ENCODE measurements around the gene ZNF135. TPM values are rescaled to one million over a fixed set of nuclear protein-coding genes. Genes with fewer than 3 reads are reported as not detected.

The ZNF135 gene
- total RNA-seq, 1 donor from 2014 or later, result 0.12 TPM

DNA sequence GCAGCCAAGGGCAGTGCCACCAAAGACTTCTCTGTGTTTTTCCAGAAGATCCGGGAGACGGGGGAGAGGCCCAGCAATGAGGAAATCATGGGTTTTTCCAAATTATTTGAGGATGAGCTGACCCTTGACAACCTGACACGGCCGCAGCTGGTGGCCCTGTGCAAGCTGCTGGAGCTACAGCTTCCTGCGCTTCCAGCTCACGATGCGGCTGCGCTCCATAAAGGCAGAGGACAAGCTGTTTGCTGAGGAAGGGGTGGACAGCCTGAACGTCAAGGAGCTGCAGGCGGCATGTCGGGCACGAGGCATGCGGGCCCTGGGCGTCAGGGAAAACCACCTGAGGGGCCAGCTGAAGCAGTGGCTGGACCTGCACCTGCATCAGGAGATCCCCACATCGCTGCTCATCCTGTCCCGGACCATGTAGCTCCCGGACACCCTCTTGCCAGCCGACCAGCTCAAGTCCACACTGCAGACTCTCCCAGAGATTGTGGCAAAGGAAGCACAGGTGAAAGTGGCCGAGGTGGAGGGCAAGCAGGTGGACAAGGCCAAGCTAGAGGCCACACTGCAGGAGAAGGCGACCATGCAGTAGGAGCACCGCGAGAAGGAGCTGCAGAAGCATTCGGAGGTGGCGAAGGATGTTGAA is 13.6 kb upstream of the ZNF135 start:
- intact Hi-C loops (cut with micrococcal nuclease), result no loop called here

DNA sequence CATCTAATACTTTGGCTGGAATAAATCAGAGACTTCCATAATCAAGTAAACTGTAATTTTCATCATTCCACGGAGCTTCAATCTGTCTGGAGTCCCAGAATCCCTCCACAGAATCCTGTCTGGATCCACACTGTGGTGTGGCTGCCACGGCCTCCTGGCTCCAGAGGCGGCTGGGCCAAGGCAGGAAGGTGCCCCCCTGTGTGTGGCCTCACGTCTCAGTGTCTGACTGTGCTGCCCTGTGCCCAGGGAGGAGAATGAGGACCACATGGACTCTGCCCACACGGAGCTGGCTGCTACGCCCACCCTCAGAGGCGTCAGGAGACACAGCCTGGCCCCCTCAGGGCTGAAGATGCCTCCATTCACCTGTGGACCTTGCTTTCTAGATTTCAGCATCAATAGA is 12.2 kb upstream of the ZNF135 start:
- intact Hi-C loops (cut with micrococcal nuclease), result no loop called here

GRCh38 chr19:58047672-58048071 is 11.4 kb upstream of the ZNF135 start:
- intact Hi-C loops (cut with micrococcal nuclease), result no loop called here

DNA sequence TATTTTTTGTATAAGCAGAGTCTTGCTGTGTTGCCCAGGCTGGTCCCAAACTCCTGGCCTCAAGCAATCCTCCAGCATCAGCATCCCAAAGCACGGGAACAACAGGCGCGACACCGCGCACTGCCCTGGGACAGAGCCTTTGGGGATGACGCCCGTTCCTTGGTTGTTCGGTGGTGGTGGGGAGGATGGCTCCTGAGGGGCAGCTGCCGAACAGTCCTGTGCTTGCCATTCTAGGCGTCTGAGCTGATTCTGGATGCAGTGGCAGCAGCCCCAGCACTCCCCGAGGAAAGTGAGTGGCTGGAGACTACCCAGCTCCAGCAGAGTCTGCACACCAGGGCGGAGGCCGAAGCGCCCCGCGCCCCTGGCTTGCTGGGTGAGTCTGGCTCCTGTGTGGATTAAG is 6.8 kb upstream of the ZNF135 start:
- intact Hi-C loops (cut with micrococcal nuclease), result no loop called here

DNA sequence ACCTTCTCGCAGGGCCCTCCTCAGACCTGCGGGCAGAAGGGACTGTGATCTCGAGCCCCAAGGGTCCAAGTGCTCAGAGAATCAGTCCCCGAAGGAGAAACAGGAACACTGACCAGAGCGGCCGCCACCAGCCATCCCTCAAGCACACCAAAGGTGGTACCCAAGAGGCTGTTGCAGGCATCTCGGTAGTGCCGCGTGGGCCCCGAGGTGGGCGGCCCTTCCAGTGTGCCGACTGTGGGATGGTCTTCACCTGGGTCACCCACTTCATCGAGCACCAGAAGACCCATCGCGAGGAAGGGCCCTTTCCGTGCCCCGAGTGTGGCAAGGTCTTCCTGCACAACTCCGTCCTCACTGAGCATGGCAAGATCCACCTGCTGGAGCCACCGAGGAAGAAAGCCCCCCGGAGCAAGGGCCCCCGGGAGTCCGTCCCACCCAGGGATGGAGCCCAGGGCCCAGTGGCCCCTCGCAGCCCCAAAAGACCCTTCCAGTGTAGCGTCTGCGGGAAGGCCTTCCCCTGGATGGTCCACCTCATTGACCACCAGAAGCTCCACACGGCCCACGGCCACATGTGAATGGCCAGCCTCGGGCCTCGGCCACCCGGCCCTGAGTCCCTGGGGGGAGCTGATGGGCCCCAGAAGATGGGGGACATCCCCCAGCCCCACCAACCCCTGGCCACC is 5.5 kb upstream of the ZNF135 start:
- intact Hi-C loops (cut with micrococcal nuclease), result no loop called here

DNA sequence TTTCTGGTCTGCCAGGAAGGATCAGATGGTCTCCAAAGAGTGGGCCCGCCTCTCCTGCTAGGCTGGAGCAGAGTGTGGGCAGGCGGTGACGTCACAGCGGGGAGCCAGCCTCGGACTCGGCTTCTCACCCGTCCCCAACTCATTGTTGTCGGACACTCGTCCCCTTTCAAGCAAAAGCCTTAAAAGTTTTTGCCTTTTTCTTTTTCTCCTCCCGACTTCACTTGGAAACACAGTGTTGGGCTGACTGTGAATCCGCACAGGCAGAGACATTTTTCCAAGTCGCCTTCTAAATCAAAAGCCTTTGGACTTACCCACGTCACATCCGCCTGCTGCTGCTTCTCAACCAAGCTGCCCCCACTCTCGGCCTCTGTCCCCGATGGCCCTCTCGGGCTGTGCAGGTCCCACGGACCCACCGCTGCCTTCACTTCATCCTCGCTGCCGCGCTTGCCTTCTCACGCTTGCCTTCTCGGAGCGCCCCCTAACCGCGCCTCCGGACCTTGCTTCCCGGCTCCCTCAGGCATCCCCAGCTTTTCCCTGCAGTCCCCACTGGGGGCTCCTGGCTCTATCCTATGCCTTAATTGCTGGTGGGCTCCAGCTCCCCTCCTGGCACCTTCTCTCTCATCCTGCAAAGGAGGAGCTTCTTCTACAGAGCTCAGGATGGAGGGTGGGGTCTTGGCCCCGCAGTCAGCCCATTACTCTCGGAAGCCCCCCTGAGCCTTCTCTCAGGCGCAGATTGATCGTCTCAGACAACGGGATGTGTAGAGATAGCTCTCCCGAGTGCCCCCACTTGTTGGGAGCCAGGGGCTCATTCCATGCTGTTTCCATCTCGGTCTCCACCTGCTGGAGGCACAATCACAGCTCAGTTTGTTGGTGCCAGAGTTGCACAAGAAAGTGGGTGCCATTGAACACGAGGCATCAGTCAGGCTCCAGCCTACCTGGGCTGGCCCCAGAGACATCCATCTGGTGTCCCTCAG is 3.9 kb upstream of the ZNF135 start:
- intact Hi-C loops (cut with micrococcal nuclease), result no loop called here

DNA sequence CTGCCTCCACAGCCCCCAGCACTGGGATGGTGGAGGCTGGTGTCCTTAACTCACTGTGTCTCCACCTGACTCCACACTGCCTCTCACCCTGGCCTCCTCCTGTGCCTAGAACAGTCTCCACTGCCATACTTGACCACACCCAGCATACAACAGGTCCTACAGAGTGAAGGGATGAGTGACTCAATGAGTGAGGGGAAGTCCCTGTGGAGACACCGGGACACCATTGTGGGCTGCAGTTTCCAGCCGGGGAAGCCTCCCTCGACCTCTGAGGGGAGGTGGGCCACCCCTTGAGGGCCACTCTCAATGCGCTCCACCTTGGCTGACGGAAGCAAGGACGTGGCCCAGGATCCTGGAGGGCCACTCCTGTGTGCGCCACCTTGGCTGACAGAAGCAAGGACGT is 2.8 kb upstream of the ZNF135 start:
- intact Hi-C loops (cut with micrococcal nuclease), result no loop called here

DNA sequence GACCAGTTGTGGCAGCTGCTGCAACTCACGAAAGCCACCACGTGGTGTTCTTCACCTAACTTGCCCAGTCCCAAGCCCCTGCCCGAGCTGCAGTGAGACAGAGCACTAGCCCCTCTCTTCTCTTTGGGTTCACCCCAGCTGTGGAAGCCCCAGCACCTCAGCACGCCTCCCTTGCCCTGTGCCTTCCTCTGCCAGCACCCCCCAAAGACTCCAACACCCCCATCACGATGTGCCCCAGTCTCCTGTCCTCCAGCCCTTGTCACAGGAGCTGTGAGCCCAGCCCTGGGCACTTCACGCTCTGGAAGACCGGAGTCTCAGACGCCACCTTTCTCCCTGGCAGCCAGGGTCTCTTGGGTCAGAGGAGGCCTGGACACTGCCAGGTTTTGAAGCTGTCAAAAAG is 2.2 kb upstream of the ZNF135 start:
- intact Hi-C loops (cut with micrococcal nuclease), result no loop called here

DNA sequence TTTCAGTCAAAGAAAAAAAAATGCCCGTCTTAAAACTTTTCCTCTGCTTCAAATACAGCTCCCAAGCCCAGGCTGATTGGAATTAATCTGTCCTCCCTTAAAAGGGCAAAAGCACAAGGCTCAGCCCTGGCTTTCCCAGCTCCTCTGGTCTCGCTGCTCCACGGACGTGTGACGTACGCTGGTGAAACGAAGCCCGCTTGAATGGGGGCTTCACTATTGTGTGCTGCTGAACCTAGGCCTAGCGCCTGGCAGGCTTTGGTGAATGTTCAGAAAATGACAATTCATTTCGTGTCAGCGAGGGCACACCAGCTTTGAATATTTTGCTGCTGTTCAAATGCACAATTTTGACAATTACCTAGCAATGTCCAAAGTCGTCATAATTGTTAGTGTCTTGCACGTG is 615 bp upstream of the ZNF135 start:
- intact Hi-C loops (cut with micrococcal nuclease), result no loop called here

GRCh38 chr19:58059671-58060078 is 593 bp downstream of the ZNF135 start:
- intact Hi-C loops (cut with micrococcal nuclease), result no loop called here

GRCh38 chr19:58060231-58060630 is 1.1 kb downstream of the ZNF135 start:
- intact Hi-C loops (cut with micrococcal nuclease), result no loop called here

DNA sequence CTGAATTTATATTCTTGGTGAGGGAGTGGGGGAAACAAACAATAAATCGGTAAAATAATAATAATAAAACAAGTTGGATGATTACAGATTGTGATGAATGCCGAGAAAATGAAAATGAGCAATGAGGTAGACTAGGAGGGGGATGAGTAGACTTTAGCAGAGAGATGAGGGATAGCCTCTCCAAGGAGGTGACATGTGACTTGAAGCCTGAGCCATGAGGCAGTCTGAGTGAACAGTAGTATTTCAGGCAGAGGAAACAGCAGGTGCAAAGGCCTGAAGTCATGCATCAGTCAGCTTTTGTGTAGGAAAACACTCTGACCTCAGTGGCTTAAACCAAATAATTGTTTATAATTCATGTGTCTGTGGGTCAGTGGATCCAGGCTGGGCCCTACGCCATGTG is 4.6 kb downstream of the ZNF135 start:
- intact Hi-C loops (cut with micrococcal nuclease), result no loop called here

- intact Hi-C loops (cut with micrococcal nuclease), result no loop called here
Observed at GRCh38 chr19:58067240-58067912, 8.3 kb downstream of the ZNF135 start.

DNA sequence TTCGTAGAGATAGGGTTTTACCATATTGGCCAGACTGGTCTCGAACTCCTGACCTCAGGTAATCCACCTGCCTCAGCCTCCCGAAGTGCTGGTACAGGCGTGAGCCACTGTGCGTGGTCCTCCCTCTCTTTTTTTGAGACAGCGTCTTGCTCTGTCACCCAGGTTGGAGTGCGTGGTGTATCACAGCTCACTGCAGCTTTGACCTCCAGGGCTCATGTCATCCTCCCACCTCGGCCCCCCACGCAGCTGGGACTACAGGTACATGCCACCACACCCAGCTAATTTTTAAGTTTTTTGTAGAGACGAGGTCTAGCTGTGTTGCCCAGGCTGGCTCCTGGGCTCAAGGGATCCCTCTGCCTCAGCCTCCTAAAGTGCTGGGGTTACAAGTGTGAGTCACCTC is 20.7 kb downstream of the ZNF135 start:
- intact Hi-C loops (cut with micrococcal nuclease), result no loop called here

GRCh38 chr19:58083021-58083420 is 23.9 kb downstream of the ZNF135 start:
- intact Hi-C loops (cut with micrococcal nuclease), result no loop called here

DNA sequence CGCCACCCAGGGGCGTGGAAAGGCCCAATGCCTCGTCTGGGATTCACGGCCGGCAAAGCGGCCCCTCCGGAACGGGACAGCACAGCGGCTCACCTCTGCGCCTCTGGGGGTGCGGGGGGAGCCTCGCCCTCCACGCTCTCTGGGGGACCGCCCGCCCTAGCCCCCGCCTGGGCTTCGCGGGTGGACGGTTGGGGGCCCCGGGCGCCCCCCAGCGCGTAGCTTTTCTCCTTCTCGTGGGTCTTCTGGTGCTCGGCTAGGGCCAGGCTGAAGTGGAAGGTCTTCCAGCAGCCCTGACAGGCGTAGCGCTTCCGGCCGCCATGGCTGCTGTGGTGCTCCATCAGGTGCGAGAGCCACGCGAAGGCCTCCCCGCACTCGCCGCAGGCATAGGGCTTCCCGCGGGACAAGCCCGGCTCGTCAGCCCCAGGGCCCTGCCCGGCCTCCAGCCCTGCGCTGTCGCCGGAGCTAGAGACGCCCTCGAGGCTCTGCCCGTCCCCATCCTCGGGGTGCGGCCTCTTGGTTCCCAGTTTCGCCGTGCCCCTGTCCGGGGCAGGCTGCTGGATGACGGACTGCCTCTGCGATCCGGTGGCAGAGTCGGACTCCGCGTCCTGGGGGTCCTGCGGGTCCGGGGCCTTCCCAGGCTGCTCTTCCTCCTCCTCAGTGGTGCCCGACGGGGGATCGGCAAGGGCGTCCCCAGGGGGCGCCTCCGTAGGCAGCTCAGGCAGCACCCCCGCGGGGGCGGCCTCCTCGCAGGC is 25.7 kb downstream of the ZNF135 start:
- intact Hi-C loops (cut with micrococcal nuclease), result no loop called here

DNA sequence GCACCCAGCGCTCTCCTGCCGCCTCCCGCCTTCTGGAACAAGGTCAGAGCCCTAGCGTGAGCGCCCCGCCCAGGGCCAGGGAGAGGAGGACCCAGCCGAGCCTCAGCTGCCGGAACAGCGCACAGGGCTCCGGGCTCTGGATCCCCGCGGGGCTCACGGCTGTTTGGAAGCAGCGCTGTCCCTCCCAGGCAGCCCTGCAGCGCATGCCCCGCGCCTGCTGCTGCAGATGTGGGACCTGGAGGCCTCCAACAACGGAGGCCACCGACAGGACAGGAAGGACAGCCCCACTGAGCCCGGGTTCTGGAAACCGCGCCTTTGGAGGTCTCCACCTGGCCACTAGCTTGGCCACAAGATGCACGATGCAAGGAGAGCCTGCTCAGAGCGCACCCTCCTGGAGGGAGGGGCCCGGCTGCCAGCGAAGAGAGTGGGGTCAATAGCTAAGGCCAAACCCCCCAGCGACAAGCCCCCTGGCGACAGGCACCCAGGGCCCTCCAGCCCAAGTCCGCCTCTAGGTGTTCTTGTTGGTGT is 26.3 kb downstream of the ZNF135 start:
- intact Hi-C loops (cut with micrococcal nuclease), result no loop called here

DNA sequence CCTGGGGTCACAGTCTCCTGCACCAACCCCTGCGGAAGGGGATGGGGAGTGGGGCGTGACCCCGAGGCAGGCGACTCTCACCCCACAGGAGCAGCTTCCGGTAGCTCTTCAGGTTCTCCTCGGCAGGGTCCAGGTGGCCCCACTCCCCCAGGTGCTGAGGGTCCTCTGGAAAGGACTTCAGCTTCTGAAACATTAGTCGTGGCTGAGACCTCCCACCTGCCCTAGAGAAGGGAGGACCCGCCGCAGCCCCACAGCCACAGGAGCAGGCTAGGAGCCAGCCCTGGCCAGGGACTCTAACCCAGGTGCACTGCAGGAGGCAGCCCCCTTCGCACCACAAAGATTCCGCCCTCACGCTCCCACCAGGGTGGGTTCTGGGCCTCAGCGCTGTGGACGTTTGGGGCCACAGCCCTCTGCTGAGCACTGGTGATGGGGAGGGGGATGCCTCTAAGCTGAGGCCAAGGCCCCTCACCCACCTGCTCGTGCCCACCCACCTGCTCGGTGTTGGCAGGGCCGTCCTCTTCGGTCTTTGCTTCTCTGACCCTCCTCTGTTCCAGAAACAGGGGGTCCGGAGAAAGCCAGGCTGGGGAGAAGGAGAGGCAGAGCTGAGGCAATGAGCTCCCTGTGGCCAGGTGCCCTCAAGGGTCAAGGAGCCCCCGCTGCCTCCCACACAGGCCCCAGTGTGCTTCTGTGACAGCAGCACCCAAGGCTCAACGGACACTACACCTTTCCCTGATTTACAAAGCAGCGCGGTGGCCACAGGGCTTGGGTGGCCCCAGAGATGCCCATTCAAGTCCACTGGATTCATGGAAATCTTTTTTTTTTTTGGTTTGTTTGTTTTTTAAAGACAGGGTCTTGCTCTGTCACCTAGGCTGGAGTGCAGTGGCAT is 28.0 kb downstream of the ZNF135 start:
- intact Hi-C loops (cut with micrococcal nuclease), result no loop called here

- intact Hi-C loops (cut with micrococcal nuclease), result no loop called here
Observed at GRCh38 chr19:58088521-58089052, 29.5 kb downstream of the ZNF135 start.
